Endothelial cell of umbilical vein (primary cell): ENCODE results near the gene HYDIN. TPM values are rescaled to one million over a fixed set of nuclear protein-coding genes. Genes with fewer than 3 reads are reported as not detected.

Experiments
- BruUV-seq: library from RNA; stranded (reverse); fragments of 400-500 nt; replicated peaks from 2 replicates; lab custom pipeline; 2021; lab: Mats Ljungman, UMichigan
- CTCF ChIA-PET: fragments of 300-600, 350-600 bp; sonication (Branson Sonifier 250); formaldehyde crosslinking; loops from one replicate; lab custom pipeline; 2021; ENCODE audit warnings: antibody characterized with exemption, inconsistent platforms; lab: Charles Lee
- POLR2A ChIA-PET: fragments of 300-600, 350-600 bp; sonication (Branson Sonifier 250); formaldehyde crosslinking; loops from one replicate; lab custom pipeline; 2021; ENCODE audit warnings: antibody characterized with exemption, inconsistent platforms; lab: Charles Lee
- DNase-seq: peaks from one replicate; pipeline ENCODE4 v3.0.0-alpha.2; 2011; ENCODE audit warnings: low read depth, low spot score
- FAIRE-seq: peaks from 2 replicates; lab custom pipeline; 2011; peaks lifted over from hg19 to GRCh38; lab: Jason Lieb, UNC
- H2AFZ ChIP-seq: 2 replicates; pipeline ENCODE4 v1.6.0; 2012; ENCODE audit warnings: low read depth, low read length, control low read depth, inconsistent platforms
- H3K27ac ChIP-seq: 2 replicates; pipeline ENCODE4 v1.5.1; 2011; ENCODE audit warnings: low read depth, mild to moderate bottlenecking, control low read depth, low read length, moderate library complexity; ENCODE audit not compliant: insufficient read depth
- H3K27me3 ChIP-seq, 2 experiments: 2 replicates each; pipeline versions ENCODE4 v1.6.0 to v1.6.1; 2011; ENCODE audit warnings: low read length in 2 of 2, mixed read lengths in 1 of 2; ENCODE audit not compliant: control insufficient read depth in 2 of 2, insufficient read depth in 2 of 2
- H3K36me3 ChIP-seq, 2 experiments: 2 replicates in 1 of 2; 3 replicates in 1 of 2; pipeline ENCODE4 v1.5.1; 2011; ENCODE audit warnings: low read length in 2 of 2, mild to moderate bottlenecking in 1 of 2, moderate library complexity in 1 of 2; ENCODE audit not compliant: control insufficient read depth in 2 of 2, insufficient read depth in 2 of 2; ENCODE audit errors: extremely low read depth in 1 of 2
- H3K4me1 ChIP-seq: 3 replicates; pipeline ENCODE4 v1.5.1; 2011; ENCODE audit warnings: mild to moderate bottlenecking, low read length; ENCODE audit not compliant: control insufficient read depth, insufficient read depth; ENCODE audit errors: extremely low read depth
- H3K4me2 ChIP-seq: 2 replicates; pipeline ENCODE4 v1.6.1; 2011; ENCODE audit warnings: low read length, control low read depth, mixed read lengths; ENCODE audit not compliant: insufficient read depth
- H3K4me3 ChIP-seq, 3 experiments: fragments of 200-600 bp in 1 of 3; sonication (generic), shearing (Covaris generic) in 1 of 3; replicated peaks in 1 of 3; 2 replicates each; pipeline ENCODE4 v1.5.1; 2011 to 2016; ENCODE audit warnings: control low read depth in 3 of 3, low read length in 3 of 3, mild to moderate bottlenecking in 2 of 3, inconsistent platforms in 1 of 3, low read depth in 1 of 3, moderate library complexity in 1 of 3; ENCODE audit not compliant: insufficient read depth in 1 of 3
- H3K79me2 ChIP-seq: 2 replicates; pipeline ENCODE4 v1.6.0; 2012; ENCODE audit warnings: low read length, inconsistent platforms; ENCODE audit not compliant: control insufficient read depth, insufficient read depth
- H3K9ac ChIP-seq: replicated peaks from 2 replicates; pipeline ENCODE3; 2011; ENCODE audit warnings: low read length, control low read depth; ENCODE audit not compliant: insufficient read depth; ENCODE audit errors: extremely low read depth
- H3K9me1 ChIP-seq: replicated peaks from 3 replicates; pipeline ENCODE4 v1.6.0; 2011; ENCODE audit warnings: mild to moderate bottlenecking, low read length; ENCODE audit not compliant: control insufficient read depth, insufficient read depth; ENCODE audit errors: extremely low read depth
- H3K9me3 ChIP-seq: replicated peaks from 2 replicates; pipeline ENCODE4 v1.5.1; 2012; ENCODE audit warnings: low read length, inconsistent platforms; ENCODE audit not compliant: control insufficient read depth, insufficient read depth
- H4K20me1 ChIP-seq: replicated peaks from 2 replicates; pipeline ENCODE3; 2011; ENCODE audit warnings: mild to moderate bottlenecking, low read length; ENCODE audit not compliant: control insufficient read depth, insufficient read depth; ENCODE audit errors: extremely low read depth
- CTCF ChIP-seq, 2 donors: IDR thresholded peaks; 1 replicate in 1 of 2; 2 replicates in 1 of 2; pipeline ENCODE4 v1.5.1; 2011; ENCODE audit warnings: low read length in 2 of 2, mild to moderate bottlenecking in 2 of 2, moderate library complexity in 2 of 2, control low read depth in 1 of 2, inconsistent platforms in 1 of 2, low read depth in 1 of 2; ENCODE audit not compliant: insufficient read depth in 1 of 2; ENCODE audit errors: extremely low read depth in 1 of 2
- EZH2 ChIP-seq: IDR thresholded peaks from 2 replicates; pipeline ENCODE4 v1.6.1; 2012; ENCODE audit warnings: borderline replicate concordance, low read depth, mild to moderate bottlenecking, moderate library complexity, low read length, inconsistent platforms; ENCODE audit not compliant: severe bottlenecking
- FOS ChIP-seq: IDR thresholded peaks from 2 replicates; pipeline ENCODE4 v1.6.1; 2011; ENCODE audit warnings: mild to moderate bottlenecking, low read length, moderate library complexity, borderline replicate concordance; ENCODE audit not compliant: insufficient read depth
- GATA2 ChIP-seq: IDR thresholded peaks from 2 replicates; pipeline ENCODE4 v1.7.0; 2011; ENCODE audit warnings: low read depth, mild to moderate bottlenecking, moderate library complexity, mixed read lengths, low read length; ENCODE audit not compliant: insufficient read length, insufficient read depth
- JUN ChIP-seq: IDR thresholded peaks from 2 replicates; pipeline ENCODE4 v1.6.1; 2011; ENCODE audit warnings: borderline replicate concordance, low read depth; ENCODE audit not compliant: insufficient read length, insufficient read depth
- MAX ChIP-seq: IDR thresholded peaks from 2 replicates; pipeline ENCODE4 v1.6.1; 2011; ENCODE audit not compliant: insufficient read depth, insufficient read length
- MYC ChIP-seq: IDR thresholded peaks from one replicate; pipeline ENCODE4 v1.6.1; 2011; ENCODE audit warnings: mild to moderate bottlenecking, low read depth, low read length
- POLR2A ChIP-seq: IDR thresholded peaks from 2 replicates; pipeline ENCODE4 v1.6.1; 2012; ENCODE audit warnings: low read depth, mild to moderate bottlenecking, control low read depth, low read length
- POLR2AphosphoS5 ChIP-seq: IDR thresholded peaks from 2 replicates; pipeline ENCODE4 v1.6.1; 2012; ENCODE audit warnings: low read depth, mild to moderate bottlenecking, control low read depth, low read length, moderate library complexity; ENCODE audit not compliant: insufficient read depth
- dilution Hi-C: fragments of 300-500 bp; cut with MboI; formaldehyde crosslinking; loops from one replicate; pipeline ENCODE4 v1.15.0; 2019; ENCODE audit warnings: low sequenced_read_pairs; ENCODE audit not compliant: extremely low pct_ligation_motif_present
- intact Hi-C: fragments of 100-400 bp; cut with micrococcal nuclease; formaldehyde crosslinking; loops from one replicate; pipeline ENCODE4 v1.10.0; 2022
- polyA plus RNA-seq, 4 experiments: library from polyadenylated mRNA; depleted of rRNA in 3 of 4; stranded (reverse) in 3 of 4; unstranded in 1 of 4; fragments of >200 nt; gene quantifications; 2 replicates each; pipeline versions ENCODE4 v1.2.1 to v1.2.3, GENCODE V29; 2011 to 2012; ENCODE audit warnings: missing spikeins in 1 of 4
- total RNA-seq: library from RNA; stranded (reverse); gene quantifications from 2 replicates; pipeline ENCODE4 v1.2.3, GENCODE V29; 2021

HYDIN gene
- total and polyA plus RNA-seq, 2 donors (not counting 3 experiments of a cell fraction or from before 2014, with no cell fraction given), result not detected

GRCh38 chr16:71218306-71218963 lies 12.1 kb downstream of the HYDIN start:
- Histone ChIP-seq H3K9me3 (no peaks in the 10 kb centered on the region), H3K4me3 (no peak overlapping the region), H3K4me1 (no peaks in the 10 kb centered on the region), H3K9ac (no peak overlapping the region), H3K9me1 (no peaks in the 10 kb centered on the region), H4K20me1 (no peaks in the 10 kb centered on the region), H2AFZ (no peak overlapping the region), H3K4me2 (no peak overlapping the region), H3K27ac (no peak overlapping the region), H3K79me2 (no peaks in the 10 kb centered on the region), H3K36me3 (no peaks in the 10 kb centered on the region), H3K27me3 (no peaks in the 10 kb centered on the region)
- no peak for TF ChIP-seq GATA2
- FAIRE-seq (no peak), DNase-seq (no peak)
- dilution Hi-C loops (no loop called here), intact Hi-C loops (no loop called here)
- BruUV-seq, result no TSS peak
- CTCF ChIA-PET, result interaction anchor here (2.4 kb wide), 1 partner anchor 94 kb away, joined by 16 read pairs; no protein-coding TSS in a partner anchor
- POLR2A ChIA-PET, result no interaction called here

DNA sequence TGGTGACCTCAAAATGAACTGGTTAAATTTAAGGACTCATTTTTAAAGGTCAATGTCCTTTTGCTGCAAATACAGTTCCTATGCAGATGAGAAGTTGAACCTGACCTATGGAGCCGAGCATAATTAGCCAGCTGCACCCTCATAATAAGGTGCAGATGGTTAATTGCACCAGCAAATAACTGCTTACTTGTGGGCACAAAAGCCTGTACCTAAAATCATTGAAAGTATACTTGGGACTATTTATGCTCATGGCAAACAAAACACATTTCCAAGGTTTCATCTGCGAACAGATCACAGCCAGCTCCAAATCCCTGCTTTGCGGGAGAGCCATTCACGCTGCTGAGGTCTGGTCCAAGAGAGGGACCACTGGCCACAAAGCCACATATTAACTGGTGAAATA lies 13.0 kb downstream of the HYDIN start:
- intact Hi-C loops, result no loop called here
- TF ChIP-seq POLR2AphosphoS5, result no peak
- no peak for TF ChIP-seq MYC
- TF ChIP-seq CTCF (IDR thresholded peaks at IDR 0.05; ENCODE audit: extremely low read depth in 1 of 2, insufficient read depth in 1 of 2, low read depth in 1 of 2, low read length in 2 of 2), result no peak
- TF ChIP-seq EZH2, result no peak
- no peak for TF ChIP-seq MAX
- no peak for TF ChIP-seq POLR2A
- TF ChIP-seq FOS, result no peak
- TF ChIP-seq JUN, result no peak
- no peak for TF ChIP-seq GATA2

More for the DNA sequence above, 13.0 kb downstream of the HYDIN start:
- Histone ChIP-seq H3K4me1 (no peaks in the 10 kb centered on the region), H3K27me3 (no peaks in the 10 kb centered on the region), H3K9me1 (no peaks in the 10 kb centered on the region), H3K4me2 (no peak overlapping the region), H3K79me2 (no peaks in the 10 kb centered on the region), H2AFZ (no peak overlapping the region), H3K9ac (no peak overlapping the region), H3K9me3 (no peaks in the 10 kb centered on the region), H3K36me3 (no peaks in the 10 kb centered on the region), H3K27ac (no peak overlapping the region), H4K20me1 (no peaks in the 10 kb centered on the region), H3K4me3 (no peak overlapping the region)
- no TSS peak for BruUV-seq
- DNase-seq (no peak), FAIRE-seq (no peak)
- dilution Hi-C loops, result no loop called here
- CTCF ChIA-PET, result interaction anchor here (2.4 kb wide), 1 partner anchor 95 kb away, joined by 16 read pairs; no protein-coding TSS in a partner anchor
- POLR2A ChIA-PET, result no interaction called here
